ENCODE results near the gene PLEKHG2.
A peak's percentile ranks its signal among the peaks of the same experiment; 100 is the strongest.

Gene PLEKHG2

DNA sequence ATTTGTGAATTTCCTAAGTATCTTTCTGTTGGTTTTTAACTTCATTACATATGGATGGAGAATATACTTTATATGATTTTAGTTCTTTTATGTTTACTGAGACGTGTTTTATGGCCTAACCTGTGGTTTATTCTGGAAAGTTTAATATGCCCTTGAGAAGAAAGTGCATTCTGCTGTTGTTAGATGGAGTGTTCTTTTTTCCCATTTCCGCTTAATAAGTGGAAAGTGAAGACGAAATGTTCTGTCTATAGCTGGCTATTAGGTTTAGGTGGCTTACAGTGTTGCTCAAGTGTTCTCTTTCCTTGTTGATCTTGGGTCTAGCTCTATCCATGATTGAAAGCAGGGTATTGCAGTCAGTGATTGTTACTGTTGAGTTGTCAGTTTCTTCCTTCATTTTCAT, 50.9 kb downstream of the PLEKHG2 start:
- DNase-seq: no peak

DNA sequence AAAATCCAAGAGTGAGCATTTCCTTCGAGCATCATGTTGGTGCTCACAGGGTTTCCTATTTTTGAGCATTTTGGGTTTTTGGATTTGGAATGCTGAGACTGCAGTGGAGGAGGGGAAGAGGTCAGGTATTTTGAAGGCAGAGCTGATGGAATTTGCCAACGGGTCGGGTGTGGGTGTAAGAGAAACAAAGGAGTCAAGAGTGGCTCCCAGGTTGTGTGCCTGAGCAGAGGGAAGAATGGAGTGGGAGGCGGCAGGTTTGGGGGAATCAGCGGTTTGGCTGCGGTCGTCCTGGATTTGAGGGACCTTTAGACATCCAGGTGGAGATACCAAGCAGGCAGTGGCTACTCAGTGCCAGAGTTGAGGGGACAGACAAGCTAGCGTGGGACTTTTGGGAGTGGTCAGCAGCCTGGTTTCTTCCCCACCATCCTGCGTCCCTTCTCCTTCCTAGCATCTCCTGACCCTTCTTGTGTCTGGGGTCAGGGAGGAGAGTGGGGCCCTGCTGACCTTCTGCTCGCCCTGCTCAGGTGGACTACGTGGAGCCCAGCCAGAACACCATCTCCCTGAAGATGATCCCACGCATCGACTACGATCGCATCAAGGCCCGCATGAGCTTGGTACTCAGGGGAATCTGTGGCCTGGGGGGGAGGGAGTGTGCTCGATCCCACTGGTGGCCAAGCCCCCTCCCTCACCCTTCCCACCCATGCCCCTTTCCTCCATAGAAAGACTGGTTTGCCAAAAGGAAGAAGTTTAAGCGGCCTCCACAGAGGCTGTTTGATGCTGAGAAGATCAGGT, 53.7 kb downstream of the PLEKHG2 start:
- no peak for DNase-seq

DNA sequence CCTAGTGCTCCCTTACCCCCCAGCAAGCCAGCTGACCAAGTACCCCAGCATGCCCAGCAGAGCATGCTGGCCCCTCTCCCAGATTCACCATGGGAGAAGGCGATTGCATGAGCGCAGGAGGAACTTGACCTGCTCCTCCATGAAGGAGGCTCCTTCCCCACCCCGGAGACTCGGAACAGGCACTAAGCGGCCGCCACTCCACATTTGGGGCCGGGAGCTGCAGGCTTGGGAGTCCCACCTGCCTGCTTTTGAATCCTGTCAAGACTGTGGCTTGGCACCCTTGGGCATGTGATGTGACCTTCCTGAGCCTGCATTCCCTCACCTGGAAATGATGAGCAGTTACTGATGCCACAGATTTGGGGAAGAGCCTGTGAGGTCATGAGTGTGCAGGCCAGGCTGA, 55.5 kb downstream of the PLEKHG2 start:
- no peak for DNase-seq

DNA sequence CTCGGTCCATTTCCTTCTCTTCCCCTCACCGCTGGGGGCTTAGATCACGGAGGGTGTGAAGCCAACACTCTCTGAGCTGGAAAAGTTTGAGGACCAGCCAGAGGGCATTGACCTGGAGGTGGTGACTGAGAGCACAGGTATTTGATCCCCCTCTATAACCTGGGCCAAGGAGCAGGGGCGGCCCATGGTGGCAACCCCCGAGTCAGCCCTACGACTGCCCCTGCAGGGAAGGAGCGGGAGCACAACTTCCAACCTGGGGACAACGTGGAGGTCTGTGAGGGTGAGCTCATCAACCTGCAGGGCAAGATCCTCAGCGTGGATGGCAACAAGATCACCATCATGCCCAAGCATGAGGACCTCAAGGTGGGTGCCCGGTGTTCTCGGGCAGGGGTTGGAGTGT, 56.6 kb downstream of the PLEKHG2 start:
- DNase-seq: no peak

DNA sequence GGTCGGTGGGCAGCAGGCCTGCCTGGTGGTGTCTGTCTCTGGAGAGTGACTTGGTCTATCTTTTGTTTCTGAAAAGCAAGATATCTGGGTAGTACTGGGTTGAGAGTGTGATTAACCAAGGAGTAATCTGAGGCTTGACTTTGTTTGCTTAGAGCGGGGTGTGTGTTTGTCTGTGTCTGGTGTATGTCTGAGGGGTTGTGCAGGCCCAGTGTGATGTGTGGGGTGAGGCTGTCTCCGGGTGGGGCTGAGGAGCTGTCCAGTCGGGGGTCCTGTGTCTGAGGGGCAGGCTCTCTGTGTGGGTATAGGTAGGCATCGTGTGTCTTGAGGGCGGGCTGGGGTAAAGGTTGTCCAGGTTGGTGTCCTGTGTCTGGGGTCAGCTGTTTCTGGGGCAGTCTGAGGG, 57.1 kb downstream of the PLEKHG2 start:
- DNase-seq: no peak

DNA sequence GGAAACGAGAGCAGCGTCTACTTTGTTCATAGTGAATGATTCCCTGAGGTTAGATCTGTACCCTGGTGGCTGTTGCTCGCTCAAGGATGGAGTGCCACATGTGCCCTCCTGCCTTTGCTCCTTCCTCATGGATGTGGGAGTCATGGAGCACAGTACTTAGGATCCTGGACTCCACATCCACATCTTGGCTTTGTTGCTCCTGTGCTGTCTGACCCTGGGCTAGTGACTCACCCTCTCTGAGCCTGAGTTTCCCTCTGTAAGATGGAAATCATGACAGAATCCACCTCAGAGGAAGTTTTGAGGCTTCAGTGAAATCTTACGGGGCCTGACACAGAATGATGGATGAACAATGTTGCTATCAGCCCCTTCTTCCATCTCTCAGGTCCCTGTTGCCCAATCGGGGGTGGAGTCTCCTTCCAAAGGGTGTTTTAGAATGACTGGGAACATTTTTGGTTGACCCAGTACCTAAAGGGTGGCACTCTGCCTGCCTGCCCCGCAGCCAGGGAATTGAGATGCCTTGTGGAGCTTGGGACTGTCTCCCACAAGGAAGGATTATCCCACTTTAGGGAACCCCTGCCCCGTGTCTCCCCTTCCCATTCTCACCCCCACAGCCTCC, 58.4 kb downstream of the PLEKHG2 start:
- DNase-seq: no peak

DNA sequence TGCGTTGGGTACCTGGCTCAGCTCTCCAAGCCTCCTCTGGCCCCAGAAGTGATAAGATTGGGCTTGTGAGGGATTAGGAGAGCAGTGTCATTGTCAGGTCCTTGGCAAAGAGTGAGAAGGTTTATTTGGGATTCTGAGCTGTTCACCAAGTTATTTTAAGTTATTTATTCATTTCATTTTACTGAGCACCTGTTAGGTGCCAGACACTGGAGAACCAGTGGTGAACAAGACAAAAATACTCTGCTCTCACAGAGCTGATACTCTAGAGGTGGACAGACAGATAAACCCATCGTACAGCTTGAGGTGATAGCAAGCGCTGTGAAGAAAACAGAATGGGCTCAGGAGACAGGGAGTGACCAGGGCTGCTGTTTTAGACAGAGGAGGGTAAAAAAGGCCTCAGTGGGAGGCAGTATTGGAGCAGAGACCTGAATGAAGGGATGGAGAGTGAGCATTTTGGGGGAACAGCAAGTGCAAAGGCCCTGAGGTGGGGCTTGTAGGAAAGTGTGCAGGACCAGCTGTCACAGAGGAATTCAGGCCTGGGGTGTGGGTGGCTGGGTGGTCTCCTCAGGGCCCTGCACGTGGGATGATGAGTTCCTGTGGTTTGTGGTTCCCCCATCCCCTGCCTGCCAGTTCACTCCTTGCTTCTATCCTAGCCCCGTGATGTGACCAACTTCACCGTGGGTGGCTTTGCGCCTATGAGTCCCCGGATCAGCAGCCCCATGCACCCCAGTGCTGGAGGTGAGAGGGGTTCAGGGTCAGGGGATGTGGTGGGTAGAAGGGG, 59.5 kb downstream of the PLEKHG2 start:
- DNase-seq: no peak

DNA sequence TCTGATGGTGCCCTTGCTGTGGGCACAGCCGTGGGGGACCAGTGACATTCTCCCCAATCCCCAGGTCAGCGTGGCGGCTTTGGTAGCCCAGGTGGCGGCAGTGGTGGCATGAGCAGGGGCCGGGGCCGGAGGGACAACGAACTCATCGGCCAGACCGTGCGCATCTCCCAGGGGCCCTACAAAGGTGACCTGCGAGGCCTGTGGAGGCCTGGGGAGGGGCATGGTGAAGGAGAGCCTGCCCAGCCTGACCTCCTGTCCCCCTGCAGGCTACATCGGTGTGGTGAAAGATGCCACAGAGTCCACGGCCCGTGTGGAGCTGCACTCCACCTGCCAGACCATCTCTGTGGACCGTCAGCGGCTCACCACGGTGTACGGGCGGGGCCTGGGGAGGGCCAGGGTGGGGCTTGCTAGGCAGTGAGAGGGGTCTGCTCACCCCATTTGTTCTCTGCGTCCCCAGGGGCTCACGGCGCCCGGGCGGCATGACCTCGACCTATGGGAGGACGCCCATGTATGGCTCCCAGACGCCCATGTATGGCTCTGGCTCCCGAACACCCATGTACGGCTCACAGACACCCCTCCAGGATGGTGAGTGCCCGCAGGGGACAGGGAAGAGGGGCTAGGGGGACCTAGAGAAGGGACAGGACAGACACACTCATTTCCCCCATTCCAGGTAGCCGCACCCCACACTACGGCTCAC, 60.4 kb downstream of the PLEKHG2 start:
- no peak for DNase-seq

DNA sequence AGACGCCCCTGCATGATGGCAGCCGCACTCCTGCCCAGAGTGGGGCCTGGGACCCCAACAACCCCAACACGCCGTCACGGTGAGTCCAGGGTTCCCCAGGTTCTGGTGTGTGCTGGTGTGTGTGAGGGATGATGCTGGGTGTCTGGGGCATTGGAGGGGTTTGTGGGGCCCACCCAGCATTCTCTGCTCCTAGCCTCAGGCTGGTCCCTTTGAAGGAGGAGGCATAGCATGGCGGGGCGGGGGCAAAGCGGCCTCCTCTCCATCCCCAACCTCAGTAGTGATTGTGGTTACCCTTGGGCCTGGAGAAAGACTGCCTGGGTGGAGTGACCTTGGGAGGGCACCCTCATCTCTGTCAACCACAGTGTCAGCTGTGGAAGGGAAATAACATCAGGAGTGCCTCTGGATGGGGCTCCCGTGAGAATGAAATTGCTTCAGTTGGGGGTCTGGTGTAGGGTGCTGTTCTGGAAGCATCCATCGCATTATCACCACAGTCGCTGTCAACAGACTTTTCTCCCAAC, 61.0 kb downstream of the PLEKHG2 start:
- no peak for DNase-seq

DNA sequence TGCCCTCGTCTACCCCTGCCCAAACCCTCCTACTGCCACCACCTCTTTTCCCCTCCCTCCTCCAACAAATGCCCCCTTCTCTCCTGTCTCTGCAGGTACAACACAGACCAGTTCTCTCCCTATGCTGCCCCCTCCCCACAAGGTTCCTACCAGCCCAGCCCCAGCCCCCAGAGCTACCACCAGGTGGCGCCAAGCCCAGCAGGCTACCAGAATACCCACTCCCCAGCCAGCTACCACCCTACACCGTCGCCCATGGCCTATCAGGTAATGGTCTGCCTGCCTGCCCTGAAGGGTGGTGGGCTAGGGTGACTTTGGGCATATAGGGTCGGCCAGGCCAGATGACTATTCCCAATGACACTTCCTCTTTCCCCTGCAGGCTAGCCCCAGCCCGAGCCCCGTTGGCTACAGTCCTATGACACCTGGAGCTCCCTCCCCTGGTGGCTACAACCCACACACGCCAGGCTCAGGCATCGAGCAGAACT, 61.7 kb downstream of the PLEKHG2 start:
- peak; percentile 77 for DNase-seq

DNA sequence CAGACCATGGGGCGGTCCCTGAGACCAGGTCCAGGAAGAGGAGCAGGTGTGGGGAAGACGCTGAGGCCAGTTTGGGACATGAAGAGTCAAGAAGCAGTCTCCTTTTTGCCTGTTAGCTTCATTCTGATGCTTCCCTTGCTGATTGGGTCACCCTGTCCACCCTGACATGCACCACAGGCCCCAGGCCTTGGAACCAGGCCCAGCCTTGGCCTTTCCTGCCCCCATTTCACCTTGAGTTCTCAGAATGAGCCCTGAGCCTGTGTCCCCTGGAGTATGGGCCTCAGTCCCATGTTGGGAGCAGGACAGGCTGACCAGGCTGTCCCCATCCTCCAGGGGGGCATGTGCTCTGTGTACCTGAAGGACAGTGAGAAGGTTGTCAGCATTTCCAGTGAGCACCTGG, 63.3 kb downstream of the PLEKHG2 start:
- DNase-seq: no peak

All from activated naive CD4-positive, alpha-beta T cell treated with Interleukin-2 at 50 U/mL for 16 hours (primary cell).